ENCODE results near the gene BAIAP2.

- TF ChIP-seq TAF1 (IDR thresholded peaks at IDR 0.05; ENCODE audit: borderline replicate concordance, insufficient read depth, low read length) (no peak), FOXP2 (optimal IDR thresholded peaks at IDR 0.05; ENCODE audit: borderline replicate concordance, extremely low read depth, extremely low read length, insufficient read depth) (peak; percentile 82)
- TF ChIP-seq, protein P1, sequence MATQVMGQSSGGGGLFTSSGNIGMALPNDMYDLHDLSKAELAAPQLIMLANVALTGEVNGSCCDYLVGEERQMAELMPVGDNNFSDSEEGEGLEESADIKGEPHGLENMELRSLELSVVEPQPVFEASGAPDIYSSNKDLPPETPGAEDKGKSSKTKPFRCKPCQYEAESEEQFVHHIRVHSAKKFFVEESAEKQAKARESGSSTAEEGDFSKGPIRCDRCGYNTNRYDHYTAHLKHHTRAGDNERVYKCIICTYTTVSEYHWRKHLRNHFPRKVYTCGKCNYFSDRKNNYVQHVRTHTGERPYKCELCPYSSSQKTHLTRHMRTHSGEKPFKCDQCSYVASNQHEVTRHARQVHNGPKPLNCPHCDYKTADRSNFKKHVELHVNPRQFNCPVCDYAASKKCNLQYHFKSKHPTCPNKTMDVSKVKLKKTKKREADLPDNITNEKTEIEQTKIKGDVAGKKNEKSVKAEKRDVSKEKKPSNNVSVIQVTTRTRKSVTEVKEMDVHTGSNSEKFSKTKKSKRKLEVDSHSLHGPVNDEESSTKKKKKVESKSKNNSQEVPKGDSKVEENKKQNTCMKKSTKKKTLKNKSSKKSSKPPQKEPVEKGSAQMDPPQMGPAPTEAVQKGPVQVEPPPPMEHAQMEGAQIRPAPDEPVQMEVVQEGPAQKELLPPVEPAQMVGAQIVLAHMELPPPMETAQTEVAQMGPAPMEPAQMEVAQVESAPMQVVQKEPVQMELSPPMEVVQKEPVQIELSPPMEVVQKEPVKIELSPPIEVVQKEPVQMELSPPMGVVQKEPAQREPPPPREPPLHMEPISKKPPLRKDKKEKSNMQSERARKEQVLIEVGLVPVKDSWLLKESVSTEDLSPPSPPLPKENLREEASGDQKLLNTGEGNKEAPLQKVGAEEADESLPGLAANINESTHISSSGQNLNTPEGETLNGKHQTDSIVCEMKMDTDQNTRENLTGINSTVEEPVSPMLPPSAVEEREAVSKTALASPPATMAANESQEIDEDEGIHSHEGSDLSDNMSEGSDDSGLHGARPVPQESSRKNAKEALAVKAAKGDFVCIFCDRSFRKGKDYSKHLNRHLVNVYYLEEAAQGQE (IDR thresholded peaks at IDR 0.05; ENCODE audit: insufficient read depth in 1 of 2, low read depth in 2 of 2, low read length in 2 of 2): no peak
Observed at GRCh38 chr17:81119223-81120148, 84.5 kb downstream of the BAIAP2 start.

Measured in PFSK-1 (cell line).